Measurements from ENCODE around the gene SSBP3.
A peak's percentile ranks its signal among the peaks of the same experiment; 100 is the strongest.
"Not testable (repeated sequence)": the region's sequence is repeated elsewhere in the genome, so short reads cannot be mapped to it uniquely, and the experiment has no call there.

Gene SSBP3

DNA sequence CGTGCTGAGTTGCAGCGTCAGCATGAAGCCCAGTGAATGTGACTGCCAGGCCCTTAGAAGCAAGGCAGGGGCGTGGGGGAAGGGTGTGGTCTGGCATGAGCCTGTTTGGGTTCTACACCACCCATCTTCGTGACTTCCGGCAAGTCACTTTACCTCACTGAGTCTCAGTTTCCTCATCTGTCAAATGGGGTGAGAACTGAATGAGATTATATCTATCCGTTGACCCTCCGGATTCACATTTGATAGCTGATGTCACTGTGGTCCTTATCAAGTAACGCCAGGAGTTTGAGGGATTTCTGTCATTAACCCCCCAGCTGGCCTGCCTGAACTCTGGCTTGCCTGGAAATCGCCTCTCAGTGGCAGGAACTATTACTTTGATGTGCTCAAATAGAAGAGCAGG lies 190.7 kb downstream of the SSBP3 start:
- no peak for DNase-seq

DNA sequence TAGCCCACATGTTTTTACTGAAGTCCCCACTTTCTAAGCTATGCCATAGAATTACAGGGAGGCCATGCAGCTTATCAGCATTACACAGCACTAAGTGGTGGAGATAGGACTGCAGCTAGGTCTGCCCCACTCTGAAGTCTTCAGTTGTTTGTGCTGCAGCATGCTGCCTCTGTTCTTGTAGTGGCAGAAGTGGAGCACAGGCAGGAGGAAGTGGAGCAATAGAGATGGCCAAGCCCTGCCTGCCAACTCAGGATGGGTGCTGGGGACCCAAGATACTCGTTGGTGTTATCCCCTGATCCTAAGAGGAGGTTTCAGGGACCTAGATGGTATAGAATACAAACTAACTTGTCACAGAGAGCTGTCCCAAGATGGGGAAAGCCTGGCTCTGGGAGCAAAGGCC lies 193.3 kb downstream of the SSBP3 start:
- no peak for DNase-seq

DNA sequence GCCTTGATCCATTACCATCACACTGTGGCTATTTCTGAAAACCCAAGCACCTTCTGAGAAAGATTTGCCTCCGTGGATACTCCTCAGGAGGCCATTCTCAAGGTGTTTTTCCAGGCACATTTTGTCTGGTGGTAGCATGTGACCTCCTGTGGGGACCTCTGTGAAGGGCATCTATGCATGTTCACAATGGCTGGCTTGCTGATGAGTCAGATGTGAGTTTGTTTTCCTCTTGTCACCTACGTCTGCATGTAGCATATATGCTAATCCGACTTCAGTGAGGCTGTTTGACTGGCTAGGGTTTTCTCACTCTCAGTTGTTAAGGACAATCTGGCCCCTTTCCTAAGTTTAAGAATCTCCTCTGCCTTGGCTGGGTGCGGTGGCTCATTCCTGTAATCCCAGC lies 198.3 kb downstream of the SSBP3 start:
- not testable (repeated sequence) for DNase-seq

DNA sequence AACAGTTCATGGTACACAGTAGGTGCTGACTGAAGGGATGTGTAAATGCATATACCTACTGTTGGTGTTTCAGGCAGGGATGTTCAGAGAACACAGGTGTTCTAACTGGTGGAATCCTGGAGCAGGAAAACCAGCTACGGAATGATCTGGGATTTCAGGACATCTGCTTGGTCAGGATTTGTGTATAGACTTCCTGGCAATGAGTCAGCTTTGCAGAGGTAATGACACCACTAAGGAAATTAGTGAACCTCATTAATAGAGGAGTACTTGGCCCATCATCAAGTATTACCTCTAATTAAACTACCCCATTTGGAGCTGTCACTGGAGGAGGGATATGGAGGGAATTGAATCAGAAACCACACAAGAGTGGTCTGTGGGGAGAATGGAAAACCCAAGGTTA lies 198.9 kb downstream of the SSBP3 start:
- DNase-seq, result no peak

DNA sequence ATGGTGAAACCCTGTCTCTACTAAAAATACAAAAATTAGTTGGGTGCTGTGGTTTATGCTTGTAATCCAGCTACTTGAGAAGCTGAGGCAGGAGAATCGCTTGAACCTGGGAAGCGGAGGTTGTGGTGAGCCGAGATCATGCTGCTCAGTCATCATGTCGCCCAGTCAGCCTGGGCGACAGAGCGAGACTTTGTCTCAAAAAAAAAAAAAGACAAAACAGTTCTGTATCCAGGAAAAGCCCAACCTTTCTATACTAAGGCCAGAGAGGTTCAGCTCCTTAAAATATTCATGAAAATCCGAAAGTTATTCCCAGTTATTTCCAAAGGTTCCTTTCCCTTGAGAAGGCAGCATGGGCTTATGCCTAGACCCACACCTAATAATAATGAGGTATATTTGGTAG lies 202.0 kb downstream of the SSBP3 start:
- no peak for DNase-seq

DNA sequence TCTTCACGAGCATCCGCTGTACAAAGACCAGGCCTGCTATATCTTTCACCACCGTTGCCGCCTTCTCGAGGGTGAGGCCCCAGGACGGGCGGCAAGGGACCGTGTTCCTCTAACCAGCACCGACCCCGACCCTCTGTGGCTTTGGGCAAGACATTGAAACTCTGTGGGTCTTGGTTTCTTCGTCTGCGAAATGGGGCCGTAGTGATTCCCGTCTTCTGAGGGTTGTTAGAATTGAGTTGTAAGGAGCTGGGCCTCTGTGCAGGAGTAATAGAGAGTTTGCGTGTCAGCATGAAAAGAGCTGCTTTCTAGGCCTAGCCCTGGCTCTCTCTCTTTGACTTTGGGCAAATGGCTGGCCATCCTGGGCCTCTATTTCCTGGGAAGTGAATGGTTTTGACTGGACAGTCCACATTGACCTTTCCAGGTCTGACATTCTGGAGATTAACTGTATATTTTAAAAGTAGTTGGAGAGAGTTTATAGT lies 205.6 kb downstream of the SSBP3 start:
- no peak for DNase-seq

DNA sequence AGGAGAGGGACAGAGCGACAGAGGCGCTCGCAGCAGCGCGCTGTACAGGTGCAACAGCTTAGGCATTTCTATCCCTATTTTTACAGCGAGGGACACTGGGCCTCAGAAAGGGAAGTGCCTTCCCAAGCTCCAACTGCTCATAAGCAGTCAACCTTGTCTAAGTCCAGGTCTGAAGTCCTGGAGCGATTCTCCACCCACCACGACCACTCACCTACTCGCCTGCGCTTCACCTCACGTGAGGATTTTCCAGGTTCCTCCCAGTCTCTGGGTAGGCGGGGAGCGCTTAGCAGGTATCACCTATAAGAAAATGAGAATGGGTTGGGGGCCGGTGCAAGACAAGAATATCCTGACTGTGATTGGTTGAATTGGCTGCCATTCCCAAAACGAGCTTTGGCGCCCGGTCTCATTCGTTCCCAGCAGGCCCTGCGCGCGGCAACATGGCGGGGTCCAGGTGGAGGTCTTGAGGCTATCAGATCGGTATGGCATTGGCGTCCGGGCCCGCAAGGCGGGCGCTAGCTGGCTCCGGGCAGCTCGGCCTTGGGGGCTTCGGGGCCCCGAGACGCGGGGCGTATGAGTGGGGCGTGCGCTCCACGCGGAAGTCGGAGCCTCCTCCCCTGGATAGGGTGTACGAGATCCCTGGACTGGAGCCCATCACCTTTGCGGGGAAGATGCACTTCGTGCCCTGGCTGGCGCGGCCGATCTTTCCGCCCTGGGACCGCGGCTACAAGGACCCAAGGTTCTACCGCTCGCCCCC lies 206.3 kb downstream of the SSBP3 start, which contains the start of the genes CYB5RL and MRPL37:
TSS of gene CYB5RL (minus strand) at position 266 of the 754 bp plus-strand sequence. CDS start 4,414 bp downstream, outside the sequence.
TSS of gene MRPL37 (plus strand) at position 403 of the 754 bp plus-strand sequence. CDS start at position 480, 77 bp downstream.
- DNase-seq, result peak; percentile 97

DNA sequence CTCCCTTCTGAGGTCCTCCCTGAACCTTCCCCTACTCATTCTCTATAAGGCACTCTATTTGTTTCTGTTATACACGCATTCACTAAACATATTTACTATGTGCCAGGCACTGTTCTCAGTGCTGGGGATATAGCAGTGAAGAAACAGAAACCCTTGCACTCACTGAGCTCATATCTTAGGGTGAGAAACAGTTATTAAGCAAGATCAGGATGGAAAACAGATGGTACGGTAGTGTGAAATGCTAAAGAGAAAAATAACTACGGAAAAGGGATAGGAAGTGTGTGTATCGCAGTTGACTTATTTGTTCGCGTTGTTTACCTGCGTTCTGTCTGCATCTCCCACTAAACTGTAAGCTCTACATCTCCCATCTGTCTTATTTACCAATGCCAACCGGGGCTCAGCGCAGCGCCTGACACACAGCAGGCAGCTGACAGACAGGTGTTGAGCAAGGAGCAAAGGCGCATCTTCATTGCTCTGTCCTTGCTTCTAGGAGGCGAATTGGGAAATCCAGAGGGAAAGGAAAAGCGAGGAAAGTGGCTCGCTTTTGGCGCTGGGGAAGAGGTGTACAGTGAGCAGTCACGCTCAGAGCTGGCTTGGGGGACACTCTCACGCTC lies 206.9 kb downstream of the SSBP3 start:
- peak; percentile 52 for DNase-seq

DNA sequence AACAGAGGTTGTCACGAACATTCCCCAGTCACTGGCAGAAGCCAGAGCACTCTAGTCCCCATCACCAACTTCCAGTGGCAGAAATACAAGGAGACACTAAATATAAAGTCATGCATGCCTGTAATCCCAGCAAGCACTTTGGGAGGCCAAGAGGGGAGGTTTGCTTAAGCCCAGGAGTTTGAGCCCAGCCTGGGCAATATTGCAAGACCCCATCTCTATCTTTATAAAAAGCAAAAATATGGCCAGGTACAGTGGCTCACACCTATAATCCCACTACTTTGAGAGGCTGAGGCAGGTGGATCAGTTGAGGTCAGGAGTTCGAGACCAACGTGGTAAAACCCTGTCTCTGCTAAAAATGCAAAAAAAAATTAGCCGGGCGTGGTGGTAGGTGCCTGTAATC lies 212.7 kb downstream of the SSBP3 start:
- DNase-seq, result no peak

DNA sequence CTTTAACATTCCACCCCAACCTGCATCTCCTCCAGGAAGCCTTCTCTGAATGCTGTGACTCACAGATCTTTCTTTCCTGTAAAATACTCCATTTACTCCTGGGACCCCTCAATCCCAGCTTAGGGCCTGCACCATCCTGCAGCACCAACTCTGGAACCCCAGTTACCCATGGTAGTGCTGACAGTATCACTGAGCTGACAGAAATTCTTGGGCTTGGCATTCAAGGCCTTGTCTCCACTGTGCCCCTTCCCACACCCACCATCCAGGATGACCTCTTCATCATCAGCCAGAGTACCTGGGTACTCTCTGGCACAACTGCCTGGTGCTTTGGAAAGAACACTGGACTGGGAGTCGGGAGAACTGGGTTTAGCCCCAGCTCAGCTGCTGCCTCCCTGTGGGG lies 214.7 kb downstream of the SSBP3 start:
- no peak for DNase-seq

DNA sequence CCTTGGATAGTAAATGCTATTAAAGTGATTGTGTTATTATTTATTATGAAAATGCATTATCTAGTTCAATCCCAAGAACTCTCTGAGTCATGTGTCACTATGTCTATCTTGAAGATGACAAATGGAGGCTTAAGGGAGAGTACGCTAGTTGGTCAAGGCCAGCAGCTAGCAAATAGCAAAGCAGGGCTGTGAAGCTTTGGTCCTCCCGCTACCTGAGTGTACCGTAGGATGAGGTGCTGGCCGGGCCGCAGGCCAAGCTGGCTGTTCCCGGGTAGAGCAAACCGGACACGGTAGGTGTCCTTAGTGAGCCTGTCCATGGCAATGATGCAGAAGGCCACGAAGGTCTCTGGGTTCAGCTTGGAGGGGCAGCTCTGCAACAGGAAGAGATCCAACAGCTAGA lies 215.7 kb downstream of the SSBP3 start:
- no peak for DNase-seq

DNA sequence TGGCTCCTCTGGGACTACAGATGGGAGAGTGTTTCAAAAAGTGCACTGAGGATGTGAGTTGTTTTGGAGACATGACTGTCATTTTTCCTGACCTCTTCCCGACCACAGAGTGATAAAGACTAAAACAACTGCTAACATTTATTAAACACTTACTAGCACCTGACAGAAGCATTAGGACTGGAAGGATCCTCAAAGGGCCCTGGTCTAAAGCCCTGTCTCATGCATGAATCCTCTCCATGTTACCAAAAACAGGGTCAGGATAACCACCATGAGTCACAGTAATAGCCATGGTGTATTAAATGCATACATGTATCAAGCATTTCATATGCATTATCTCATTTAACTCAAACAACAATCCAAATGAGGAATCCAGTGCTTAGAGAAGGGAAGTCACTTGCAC lies 217.9 kb downstream of the SSBP3 start:
- no peak for DNase-seq

DNA sequence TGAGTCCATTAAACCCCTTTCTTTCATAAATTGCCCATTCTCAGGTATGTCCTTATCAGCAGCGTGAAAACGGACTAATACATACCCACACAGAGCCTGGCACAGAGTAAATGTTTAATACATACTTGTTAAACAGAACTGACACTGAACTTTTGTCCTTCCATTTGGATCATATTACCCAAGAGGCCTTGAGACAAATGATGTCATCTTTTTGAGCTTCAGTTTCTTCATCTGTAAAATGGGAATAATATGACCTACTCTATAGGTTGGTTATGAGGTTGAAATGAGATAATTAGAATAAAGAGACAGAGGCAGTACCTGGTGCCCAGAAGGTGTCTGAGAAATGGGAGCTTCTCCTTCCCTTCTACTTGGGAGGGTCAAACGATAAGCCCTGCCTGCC lies 220.1 kb downstream of the SSBP3 start:
- no peak for DNase-seq

DNA sequence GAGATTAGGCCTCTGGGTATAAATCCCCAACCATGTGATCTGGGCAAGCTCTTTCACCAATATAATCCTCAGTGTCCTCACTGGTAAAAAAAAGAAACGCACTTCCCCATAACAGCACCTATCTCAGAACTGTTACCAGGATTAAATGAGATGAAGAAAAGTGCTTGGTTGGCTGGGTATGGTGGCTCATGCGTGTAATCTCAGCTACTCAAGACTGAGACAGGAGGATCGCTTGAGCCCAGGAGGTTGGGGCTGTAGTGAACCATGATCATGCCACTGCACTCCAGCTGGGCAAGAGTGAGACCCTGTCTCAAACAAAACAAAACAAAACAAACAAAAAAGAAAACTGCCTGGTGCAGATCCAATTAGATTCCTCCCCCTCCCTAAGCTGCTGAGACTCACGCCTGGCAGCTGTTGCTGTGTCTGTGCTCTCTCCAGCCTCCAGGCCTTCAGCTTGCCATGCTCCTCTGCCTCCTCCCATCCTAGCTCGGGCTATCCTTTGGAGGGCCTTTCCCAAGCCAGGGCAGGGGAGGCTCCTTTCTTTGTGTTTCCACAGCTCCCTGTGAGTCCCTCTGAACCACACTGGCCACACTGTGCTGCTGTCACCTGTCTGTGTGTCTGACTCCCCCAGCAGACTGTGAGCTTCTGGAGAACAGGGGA lies 225.4 kb downstream of the SSBP3 start:
- peak; percentile 50 for DNase-seq

DNA sequence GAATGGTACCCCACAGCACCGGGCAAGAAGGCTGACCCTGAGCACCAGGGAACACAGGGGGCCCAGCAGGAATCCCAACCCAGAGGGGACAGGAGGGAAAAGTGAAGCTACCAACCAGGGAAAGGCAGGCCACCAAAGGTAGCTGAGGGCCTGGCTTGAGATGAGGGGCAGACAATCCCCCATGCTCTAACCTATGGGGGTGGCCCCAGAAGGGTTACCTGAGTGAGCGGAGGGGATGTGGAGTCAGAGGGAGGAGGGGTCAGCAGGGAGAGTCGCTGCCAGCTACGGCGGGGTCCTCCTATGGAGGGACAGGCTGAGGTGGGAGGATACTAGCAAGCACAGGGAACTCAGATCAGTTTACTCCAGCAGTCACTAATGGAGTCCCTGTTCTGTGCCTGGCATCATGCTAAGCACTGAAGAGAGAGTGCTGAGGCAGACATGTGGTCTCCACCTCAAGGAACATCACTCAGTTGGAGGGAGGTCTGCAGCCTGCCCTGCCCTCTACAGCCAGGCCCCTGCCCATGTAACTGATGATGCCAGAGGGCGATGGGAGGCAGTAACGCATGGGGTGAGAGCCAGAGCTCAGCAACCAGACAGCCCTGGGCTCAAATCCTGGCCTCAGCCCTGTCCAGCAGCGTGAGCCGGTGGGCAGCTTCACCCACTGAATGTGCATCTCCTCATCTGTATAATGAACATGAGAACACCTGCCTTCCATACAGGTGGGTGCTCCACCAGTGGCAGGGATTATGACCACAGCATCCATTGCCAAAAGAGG lies 227.7 kb downstream of the SSBP3 start:
- DNase-seq, result no peak

DNA sequence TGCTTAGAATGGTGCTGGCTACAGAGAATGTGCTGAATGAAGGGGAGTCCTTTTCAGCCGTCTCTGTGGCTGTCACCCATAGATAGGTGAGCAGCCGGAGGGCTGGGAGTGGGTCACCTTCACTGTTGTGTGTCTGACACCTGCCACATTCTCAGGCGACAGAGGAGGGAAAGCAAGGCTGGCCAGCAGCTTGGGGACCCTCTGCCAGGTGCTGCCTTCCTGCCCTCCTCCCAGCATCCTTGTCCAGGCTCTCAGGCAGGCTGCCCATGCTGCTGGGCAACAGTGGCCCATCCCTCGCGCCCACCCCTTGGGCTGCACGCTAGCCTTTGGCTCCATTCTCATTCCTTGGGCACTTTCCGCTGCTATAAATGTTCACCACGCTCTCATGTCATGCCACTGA lies 228.5 kb downstream of the SSBP3 start:
- no peak for DNase-seq

DNA sequence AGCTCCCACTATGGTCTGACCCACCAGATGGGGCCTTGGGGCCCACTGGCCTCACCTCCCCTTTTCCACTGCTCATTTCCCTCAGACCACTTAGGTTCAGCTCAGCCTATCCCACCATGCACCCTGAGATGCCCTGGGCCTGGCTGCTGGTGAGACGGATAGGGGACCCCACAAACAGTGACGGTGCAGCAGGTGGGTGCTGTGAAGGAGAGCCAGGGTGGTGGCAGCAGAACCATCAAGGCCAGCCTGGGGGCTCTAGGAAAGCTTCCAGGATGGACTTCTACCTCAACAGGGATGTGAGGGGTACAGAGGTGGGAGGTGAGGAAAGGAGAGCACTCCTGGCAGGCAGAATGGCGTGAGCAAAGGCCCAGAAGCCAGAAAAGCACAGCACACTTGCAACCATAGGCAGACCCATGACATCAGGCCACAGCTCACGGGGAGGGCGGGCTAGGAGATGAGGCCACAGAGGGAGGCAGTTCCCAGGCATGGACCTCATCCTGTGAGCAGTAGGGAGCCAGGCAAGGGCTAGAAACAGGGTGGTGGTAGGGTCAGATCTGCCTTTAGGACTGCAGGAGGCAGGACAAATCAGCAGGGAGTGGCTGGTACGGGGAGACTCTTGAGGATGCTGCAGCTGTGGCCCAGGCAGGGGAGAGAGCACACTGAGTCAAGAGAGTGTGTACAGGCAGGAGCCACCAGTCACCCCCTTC lies 229.4 kb downstream of the SSBP3 start:
- DNase-seq, result no peak
